Measurements from ENCODE around the gene RPH3AL.

RPH3AL gene

DNA sequence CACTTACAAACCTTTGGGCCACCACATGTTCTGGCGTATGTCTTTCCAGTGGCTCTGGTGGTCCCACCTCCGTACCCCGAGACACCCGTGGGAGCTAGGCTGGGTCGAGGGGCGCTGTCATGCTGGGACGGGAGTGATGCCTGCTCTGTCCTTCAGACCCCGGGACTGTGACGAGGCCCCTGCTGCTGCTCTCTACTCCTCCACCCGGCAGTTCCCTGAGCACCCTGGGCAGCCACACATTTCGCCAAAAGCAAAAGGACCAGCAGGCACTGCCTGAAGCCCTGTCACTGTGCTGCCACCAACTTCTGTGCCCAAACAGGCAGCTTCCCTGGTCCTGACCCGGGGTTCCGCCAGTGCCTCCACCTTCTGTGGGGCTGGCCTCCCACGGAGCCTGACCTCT, 186.7 kb downstream of the RPH3AL start:
- no peak for DNase-seq
- intact Hi-C loops (cut with DNase I) = no loop called here

- intact Hi-C loops (cut with DNase I) = loop anchor here (5.0 kb wide), 1 partner anchor 218 kb away; no protein-coding TSS in a partner anchor
- peak; percentile 49 to 88 (median 74) for DNase-seq
These were observed 188.0 kb downstream of the RPH3AL start for GRCh38 chr17:164303-165235.

DNA sequence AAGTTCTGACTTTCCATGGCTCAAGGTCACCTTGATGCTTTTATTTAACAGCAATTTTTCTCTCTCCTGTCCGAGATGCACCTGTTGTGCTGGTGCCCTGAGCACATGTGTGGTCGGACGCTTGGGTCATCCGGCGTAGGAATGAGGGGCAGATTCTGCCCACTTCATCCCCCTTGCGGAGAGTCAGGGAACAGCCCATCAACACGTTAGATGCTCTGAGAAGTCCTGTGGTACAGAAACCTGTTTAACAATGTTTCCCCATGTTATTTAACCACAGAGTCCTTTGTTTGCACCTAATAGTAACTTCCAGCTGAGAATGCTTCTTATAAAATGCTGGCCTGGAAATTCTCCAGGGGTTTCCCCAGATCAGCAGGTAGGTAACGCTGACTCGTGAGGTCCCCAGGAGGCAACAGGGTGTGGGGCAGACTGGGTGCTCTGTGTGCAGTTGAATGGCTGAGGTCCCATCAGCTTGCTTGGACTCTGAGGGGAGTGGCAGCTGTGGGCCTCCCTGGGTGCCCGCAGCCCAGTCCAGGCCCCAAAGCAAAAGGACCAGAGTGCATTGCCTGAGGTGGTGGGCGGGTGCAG, 189.0 kb downstream of the RPH3AL start:
- intact Hi-C loops (cut with DNase I) = loop anchor here (5.0 kb wide), 1 partner anchor 219 kb away; no protein-coding TSS in a partner anchor
- DNase-seq = no peak

GRCh38 chr17:162689-163088, 189.9 kb downstream of the RPH3AL start:
- intact Hi-C loops (cut with DNase I) = loop anchor here (5.0 kb wide), 1 partner anchor 220 kb away; no protein-coding TSS in a partner anchor

More at GRCh38 chr17:162689-163088, 189.9 kb downstream of the RPH3AL start:
- DNase-seq = no peak
